GM18526 (cell line): ENCODE data around the gene THBD.

Experiments used
- POLR2A ChIP-seq: IDR thresholded peaks from 3 replicates; pipeline ENCODE4 v1.6.1; 2011; ENCODE audit not compliant: insufficient read length; ENCODE audit errors: extremely low read depth

Gene THBD

DNA sequence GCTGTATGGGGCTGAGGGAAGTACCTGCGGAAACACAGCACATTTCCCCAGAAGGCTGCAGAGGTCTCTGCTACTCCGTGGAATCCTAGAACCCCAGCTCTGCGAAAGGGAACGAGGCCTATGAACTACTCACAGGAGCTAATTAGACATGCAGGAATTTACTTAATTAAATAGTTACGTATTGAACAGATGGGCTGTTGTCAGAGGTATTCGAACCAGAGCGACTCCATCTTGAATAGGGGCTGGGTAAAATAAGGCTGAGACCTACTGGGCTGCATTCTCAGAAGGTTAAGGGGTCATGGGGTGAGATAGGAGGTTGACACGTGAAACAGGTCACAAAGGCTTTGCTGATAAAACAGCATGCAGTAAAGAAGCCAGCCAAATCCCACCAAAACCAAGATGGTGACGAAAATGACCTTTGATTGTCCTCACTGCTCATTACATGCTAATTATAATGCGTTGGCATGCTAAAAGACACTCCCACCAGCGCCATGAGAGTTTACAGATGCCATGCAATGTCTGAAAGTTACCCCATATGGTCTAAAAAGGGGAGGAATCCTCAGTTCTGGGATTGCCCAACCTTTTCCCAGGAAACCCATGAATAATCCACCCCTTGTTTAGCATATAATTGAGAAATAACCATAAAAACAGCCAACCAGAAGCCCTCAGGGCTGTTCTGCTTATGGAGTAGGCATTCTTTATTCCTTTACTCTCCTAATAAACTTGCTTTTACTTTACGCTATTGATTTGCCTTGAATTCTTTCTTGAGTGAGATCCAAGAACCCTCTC, 29.0 kb downstream of the THBD start:
- no peak for TF ChIP-seq POLR2A

GRCh38 chr20:23019403-23019802, 30.1 kb downstream of the THBD start:
- no peak for TF ChIP-seq POLR2A

GRCh38 chr20:23018941-23019340, 30.5 kb downstream of the THBD start:
- TF ChIP-seq POLR2A: no peak

DNA sequence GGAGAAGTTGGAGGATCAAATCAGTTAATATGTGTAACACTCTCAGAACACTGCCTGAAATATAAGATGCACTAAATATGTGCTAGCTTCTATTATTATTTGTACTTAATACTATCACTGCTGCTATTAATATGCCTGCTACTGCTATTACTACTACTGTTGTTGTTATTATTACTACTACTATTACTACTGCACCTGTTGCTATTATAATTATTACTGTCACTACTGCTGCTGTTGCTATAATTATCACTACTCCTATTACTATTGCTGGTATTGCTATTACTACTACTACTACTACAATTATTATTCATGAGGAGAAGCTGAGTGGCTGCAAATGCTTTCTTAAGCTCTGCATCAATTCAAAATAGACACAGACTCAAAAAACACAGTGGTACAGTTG, 31.0 kb downstream of the THBD start:
- no peak for TF ChIP-seq POLR2A

GRCh38 chr20:23017516-23017915, 32.0 kb downstream of the THBD start:
- TF ChIP-seq POLR2A: no peak

GRCh38 chr20:23013429-23013828, 36.0 kb downstream of the THBD start:
- TF ChIP-seq POLR2A: no peak

GRCh38 chr20:23011008-23011721, 38.3 kb downstream of the THBD start:
- TF ChIP-seq POLR2A: no peak

GRCh38 chr20:23010096-23010495, 39.4 kb downstream of the THBD start:
- no peak for TF ChIP-seq POLR2A

- no peak for TF ChIP-seq POLR2A
These were observed 39.8 kb downstream of the THBD start for GRCh38 chr20:23009636-23010035.

DNA sequence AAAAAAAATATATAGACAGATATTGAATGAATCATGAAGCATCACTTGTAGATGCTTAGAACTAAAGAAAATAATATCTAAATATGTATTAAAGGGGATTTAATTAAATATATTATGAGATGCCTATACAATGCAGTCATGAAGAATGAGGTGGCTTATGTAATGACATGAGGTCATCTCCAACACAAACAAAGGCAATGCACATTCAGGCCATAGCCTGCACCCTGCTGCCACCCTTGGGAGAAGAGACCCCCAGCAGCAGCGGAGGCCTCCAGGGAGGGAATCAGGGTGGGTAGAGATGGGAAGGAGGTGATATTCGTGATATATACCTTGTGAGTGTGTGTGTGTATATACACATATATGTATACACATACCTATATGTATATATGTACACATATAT, 40.8 kb downstream of the THBD start:
- no peak for TF ChIP-seq POLR2A

DNA sequence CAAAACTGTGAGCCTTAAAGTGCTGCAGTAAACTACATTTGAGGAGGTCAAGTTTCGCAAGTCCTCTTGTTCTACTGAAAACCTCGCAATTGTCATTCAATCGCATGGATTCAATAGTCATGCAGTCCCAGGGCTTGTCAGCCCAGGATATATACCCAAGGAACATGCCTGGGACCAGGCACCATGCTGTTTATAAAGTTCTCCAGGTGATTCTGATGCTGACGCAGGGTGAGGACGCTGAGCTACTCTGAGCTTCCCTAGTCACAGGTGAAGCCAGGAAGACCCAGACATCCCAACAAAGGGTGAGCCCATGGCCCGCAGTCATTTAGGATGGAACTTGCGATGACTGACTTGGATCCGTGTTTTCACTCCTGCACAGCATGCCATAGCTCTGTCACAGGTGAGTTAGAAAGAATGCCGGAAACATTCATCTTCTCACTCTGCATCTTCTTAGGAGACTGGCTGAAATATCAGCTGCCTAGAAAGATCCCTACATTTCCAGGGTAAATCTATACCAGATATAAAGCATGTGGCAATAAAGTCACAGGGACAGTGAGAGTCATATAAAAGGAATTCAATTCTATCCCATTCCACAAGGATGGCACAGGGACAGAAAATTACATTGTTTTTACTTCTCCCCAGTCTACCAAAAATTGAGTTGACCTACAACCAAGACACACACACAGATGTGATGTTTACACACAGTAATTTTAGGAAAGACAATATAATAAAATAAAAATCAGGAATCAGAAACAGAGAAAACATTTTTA, 41.4 kb downstream of the THBD start:
- no peak for TF ChIP-seq POLR2A

DNA sequence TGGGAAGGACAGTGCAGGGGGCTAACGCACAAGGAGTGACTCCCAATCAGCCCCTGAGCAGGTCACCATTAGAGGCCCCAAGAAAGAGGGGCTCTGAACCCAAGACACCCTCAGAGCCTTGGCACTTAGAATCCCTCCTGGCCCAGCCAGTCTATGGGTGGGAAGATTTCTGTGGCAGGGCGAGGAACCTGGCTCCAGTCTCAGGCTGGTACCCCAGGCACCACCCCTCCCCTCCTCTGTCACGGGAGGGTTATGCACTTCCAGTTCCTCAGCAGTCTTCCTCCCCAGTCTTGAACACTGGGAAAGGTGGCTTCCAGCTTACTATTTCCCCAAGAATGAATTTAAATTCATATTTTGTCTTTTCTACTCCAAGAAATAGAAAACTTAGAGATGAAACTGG, 42.0 kb downstream of the THBD start:
- no peak for TF ChIP-seq POLR2A

DNA sequence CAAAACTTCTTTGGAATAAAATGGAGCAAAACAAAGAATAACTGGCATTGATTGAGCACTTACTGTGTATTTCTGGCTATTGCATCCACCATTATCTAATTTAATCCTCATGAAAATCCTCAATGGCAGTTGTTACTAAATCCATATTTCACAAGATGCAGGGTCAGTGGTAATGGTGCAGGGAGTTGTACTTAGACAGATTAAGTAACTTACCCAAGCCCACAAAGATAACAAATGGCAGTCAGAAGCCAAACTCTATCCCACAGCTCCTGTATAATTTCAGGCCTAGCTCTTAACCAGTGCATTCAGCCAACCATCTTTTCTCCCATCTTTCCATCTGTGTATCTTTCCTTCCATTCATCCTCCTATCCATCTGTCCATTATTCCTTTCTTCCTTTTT, 43.7 kb downstream of the THBD start:
- TF ChIP-seq POLR2A: no peak

DNA sequence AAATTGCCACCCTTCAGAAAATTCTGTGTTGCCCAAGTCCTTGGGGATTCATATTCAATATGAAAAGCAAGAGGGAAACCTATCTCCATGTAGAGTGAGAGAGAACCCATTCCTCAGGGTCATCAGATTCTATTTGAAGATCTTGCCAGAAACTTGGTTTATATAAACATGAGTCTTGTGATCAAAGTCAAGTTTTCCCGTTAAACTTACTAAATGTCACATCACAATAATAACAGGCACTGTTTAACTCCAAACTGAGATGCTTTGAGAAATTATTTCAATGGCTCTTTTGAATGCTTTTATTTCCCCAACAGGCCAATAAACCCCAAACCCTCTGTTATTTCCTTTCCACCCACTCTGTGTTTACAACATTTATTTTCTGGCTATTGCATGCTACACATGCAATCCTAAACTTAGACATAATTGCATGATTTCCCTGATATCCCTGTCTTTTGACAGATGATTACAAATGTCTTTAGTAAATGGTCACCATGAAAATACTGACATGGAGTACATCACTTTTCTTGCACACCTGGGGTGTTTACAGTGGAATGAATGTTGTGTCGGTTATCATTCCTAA, 45.5 kb downstream of the THBD start:
- TF ChIP-seq POLR2A: no peak

- no peak for TF ChIP-seq POLR2A
These were observed 46.3 kb downstream of the THBD start for GRCh38 chr20:23003077-23003635.
